ENCODE data around the gene OIP5. TPM values are rescaled to one million over a fixed set of nuclear protein-coding genes. Genes with fewer than 3 reads are reported as not detected.

The OIP5 gene
- total and polyA plus RNA-seq, 2 of the 13 experiments (the other 11 are each of a cell fraction or from before 2014, with no cell fraction given): 10.7 to 38.0 TPM

- in situ Hi-C loops (cut with HindIII; ENCODE audit: extremely low pct_ligation_motif_present, low pct_unique_long_range_greater_than_20kb): no loop called here
- peaks cover 24 to 69% of the 10 kb centered on the region in 2 experiments for H3K36me3 ChIP-seq (replicated peaks in 1 of 2; ENCODE audit: control insufficient read depth in 1 of 2, insufficient read depth in 2 of 2, low read length in 2 of 2)
- CTCF ChIA-PET (ENCODE audit: low intra/inter-chr PET ratio, low total read pairs): no interaction called here
These were observed 17.8 kb upstream of the OIP5 start for GRCh38 chr15:41350057-41350717.

GRCh38 chr15:41347236-41347635, 14.8 kb upstream of the OIP5 start:
- H3K79me2 ChIP-seq (ENCODE audit: insufficient read depth, low read length): no peaks in the 10 kb centered on the region
- ChIA-PET POLR2A (no interaction called here), CTCF (ENCODE audit: low intra/inter-chr PET ratio, low total read pairs) (no interaction called here)
- no TSS peak for BruUV-seq (replicated peaks)
- H2AFZ ChIP-seq (ENCODE audit: low read length): no peak overlapping the region
- FAIRE-seq: no peak
- no peak overlapping the region for H3K4me3 ChIP-seq (replicated peaks in 1 of 3; ENCODE audit: insufficient read depth in 1 of 3, low read depth in 2 of 3, low read length in 3 of 3)
- intact Hi-C loops (cut with micrococcal nuclease; ENCODE audit: unreplicated experiment): no loop called here
- no peaks in the 10 kb centered on the region for H3K9me3 ChIP-seq (ENCODE audit: low read length)
- no peak overlapping the region for H3K4me2 ChIP-seq (ENCODE audit: low read depth, low read length)
- H3K27me3 ChIP-seq (ENCODE audit: control insufficient read depth in 1 of 2, insufficient read depth in 2 of 2, low read length in 2 of 2): no peaks in the 10 kb centered on the region
- H3K9ac ChIP-seq (ENCODE audit: insufficient read depth, low read depth, low read length): no peak overlapping the region
- no peak overlapping the region for H3K27ac ChIP-seq (ENCODE audit: extremely low read length, insufficient read depth, low read length)
- ATAC-seq: no peak
- H4K20me1 ChIP-seq (ENCODE audit: insufficient read depth, low read length): no peaks in the 10 kb centered on the region
- no peaks in the 10 kb centered on the region for H3K4me1 ChIP-seq (ENCODE audit: insufficient read depth, low read length)
- in situ Hi-C loops (cut with HindIII; ENCODE audit: extremely low pct_ligation_motif_present, low pct_unique_long_range_greater_than_20kb): no loop called here
- no peak for DNase-seq (ENCODE audit: low spot score)
- WGBS (ENCODE audit: low lambda C conversion rate): 98% methylated on average over 5 of the region's 5 CpGs
- H3K36me3 ChIP-seq (replicated peaks in 1 of 2; ENCODE audit: control insufficient read depth in 1 of 2, insufficient read depth in 2 of 2, low read length in 2 of 2): peaks cover 19 to 74% of the 10 kb centered on the region in 2 experiments
- TF ChIP-seq ZNF281 (CRISPR knock-in tag; IDR thresholded peaks at IDR 0.05; ENCODE audit: borderline replicate concordance) (no peak), ZNF580 (CRISPR knock-in tag; IDR thresholded peaks at IDR 0.05; ENCODE audit: borderline replicate concordance, low read depth) (no peak), PAWR (CRISPR knock-in tag; IDR thresholded peaks at IDR 0.05; ENCODE audit: borderline replicate concordance) (no peak), ZFP36L1 (CRISPR knock-in tag; IDR thresholded peaks at IDR 0.05) (no peak), ZNF362 (CRISPR knock-in tag; IDR thresholded peaks at IDR 0.05; ENCODE audit: borderline replicate concordance) (no peak), ZNF770 (CRISPR knock-in tag; IDR thresholded peaks at IDR 0.05) (no peak), MXD4 (CRISPR knock-in tag; IDR thresholded peaks at IDR 0.05) (no peak)

More at GRCh38 chr15:41350057-41350717, 17.8 kb upstream of the OIP5 start:
- H3K4me1 ChIP-seq (ENCODE audit: insufficient read depth, low read length): no peaks in the 10 kb centered on the region
- TF ChIP-seq ZNF652 (CRISPR knock-in tag; IDR thresholded peaks at IDR 0.05; ENCODE audit: borderline replicate concordance, low read depth): peak; percentile 34; the same call in 1 of the 2 replicates
- no peak for TF ChIP-seq ASH2L (IDR thresholded peaks at IDR 0.05; ENCODE audit: insufficient read length, low read depth, low read length)
- ATAC-seq (no peak), FAIRE-seq (no peak), DNase-seq (ENCODE audit: low spot score) (no peak)
- intact Hi-C loops (cut with micrococcal nuclease; ENCODE audit: unreplicated experiment): no loop called here
- H3K27ac ChIP-seq (ENCODE audit: extremely low read length, insufficient read depth, low read length): no peak overlapping the region
- no peak overlapping the region for H2AFZ ChIP-seq (ENCODE audit: low read length)
- no peaks in the 10 kb centered on the region for H3K79me2 ChIP-seq (ENCODE audit: insufficient read depth, low read length)
- H4K20me1 ChIP-seq (ENCODE audit: insufficient read depth, low read length): no peaks in the 10 kb centered on the region
- POLR2A ChIA-PET: interaction anchor here (1.2 kb wide), 1 partner anchor 53 kb away, joined by 6 read pairs; no protein-coding TSS in a partner anchor
- 94% methylated on average over 10 of the region's 10 CpGs for WGBS (ENCODE audit: low lambda C conversion rate)
- no peak overlapping the region for H3K9ac ChIP-seq (ENCODE audit: insufficient read depth, low read depth, low read length)
- no peak overlapping the region for H3K4me2 ChIP-seq (ENCODE audit: low read depth, low read length)
- no peaks in the 10 kb centered on the region for H3K27me3 ChIP-seq (ENCODE audit: control insufficient read depth in 1 of 2, insufficient read depth in 2 of 2, low read length in 2 of 2)
- no peaks in the 10 kb centered on the region for H3K9me3 ChIP-seq (ENCODE audit: low read length)
- no peak overlapping the region for H3K4me3 ChIP-seq (replicated peaks in 1 of 3; ENCODE audit: insufficient read depth in 1 of 3, low read depth in 2 of 3, low read length in 3 of 3)
- BruUV-seq (replicated peaks): no TSS peak
